GM21526 (cell line): Measurements from ENCODE around the gene CBX4.

Experiments used
- ATAC-seq: cut with Tn5 transposase; IDR thresholded peaks from one replicate; pipeline ENCODE4 v1.9.1; 2021; ENCODE audit warnings: moderate library complexity; ENCODE audit not compliant: unreplicated experiment, low FRiP score

Gene CBX4

DNA sequence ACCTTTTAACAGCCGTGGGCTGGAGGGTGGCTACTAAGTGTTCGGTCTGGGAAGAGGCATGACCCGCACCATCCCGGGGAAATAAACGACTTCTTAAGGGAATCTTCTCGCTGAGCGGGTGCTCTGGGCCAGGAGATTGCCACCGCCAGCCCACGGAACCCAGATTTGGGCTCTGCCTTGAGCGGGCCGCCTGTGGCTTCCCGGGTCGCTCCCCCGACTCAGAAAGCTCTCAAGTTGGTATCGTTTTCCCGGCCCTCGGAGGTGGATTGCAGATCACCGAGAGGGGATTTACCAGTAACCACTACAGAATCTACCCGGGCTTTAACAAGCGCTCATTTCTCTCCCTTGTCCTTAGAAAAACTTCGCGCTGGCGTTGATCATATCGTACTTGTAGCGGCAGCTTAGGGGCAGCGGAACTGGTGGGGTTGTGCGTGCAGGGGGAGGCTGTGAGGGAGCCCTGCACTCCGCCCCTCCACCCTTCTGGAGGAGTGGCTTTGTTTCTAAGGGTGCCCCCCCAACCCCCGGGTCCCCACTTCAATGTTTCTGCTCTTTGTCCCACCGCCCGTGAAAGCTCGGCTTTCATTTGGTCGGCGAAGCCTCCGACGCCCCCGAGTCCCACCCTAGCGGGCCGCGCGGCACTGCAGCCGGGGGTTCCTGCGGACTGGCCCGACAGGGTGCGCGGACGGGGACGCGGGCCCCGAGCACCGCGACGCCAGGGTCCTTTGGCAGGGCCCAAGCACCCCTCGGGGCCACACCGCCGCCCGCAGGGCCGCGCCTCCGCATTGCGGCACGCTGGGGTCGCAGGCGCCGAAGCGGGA, 3.6 kb upstream of the CBX4 start:
- ATAC-seq: no peak

DNA sequence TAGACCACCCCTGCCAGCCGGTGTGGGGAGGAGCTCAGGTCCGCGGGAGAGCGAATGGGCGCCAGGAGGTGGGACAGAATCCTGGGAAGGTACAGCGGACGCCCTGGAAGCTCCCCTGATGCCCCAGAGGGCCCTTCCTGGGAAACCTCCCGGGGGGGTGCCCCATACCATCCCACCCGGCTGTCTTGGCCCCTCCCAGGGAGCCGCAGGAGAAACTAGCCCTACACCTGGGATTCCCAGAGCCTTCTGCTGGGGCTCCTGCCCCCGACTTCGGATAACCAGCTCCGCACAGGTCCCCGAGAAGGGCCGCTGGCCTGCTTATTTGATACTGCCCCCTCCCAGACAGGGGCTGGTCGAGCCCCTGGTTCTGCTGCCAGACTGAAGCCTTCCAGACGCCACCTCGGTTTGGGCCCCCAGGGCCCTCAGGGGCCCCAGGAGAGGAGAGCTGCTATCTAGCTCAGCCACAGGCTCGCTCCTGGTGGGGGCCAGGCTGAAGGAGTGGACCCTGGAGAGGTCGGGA, 3.0 kb upstream of the CBX4 start:
- no peak for ATAC-seq

DNA sequence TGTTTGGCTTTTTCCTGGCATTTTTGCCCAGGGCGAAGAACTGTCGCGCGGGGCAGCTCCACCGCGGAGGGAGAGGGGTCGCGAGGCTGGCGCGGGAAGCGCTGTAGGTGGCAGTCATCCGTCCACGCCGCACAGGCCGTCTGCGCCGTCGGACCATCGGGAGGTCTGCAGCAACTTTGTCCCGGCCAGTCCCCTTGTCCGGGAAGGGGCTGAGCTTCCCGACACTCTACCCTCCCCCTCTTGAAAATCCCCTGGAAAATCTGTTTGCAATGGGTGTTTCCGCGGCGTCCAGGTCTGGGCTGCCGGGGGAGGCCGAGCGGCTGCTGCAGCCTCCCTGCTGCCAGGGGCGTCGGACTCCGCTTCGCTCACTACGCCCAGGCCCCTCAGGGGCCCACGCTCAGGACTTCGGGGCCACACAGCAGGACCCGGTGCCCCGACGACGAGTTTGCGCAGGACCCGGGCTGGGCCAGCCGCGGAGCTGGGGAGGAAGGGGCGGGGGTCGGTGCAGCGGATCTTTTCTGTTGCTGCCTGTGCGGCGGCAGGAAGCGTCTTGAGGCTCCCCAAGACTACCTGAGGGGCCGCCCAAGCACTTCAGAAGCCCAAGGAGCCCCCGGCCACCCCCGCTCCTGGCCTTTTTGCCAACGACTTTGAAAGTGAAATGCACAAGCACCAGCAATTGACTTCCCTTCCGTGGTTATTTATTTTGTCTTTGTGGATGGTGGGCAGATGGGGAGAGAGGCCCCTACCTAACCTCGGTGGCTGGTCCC, 2.3 kb upstream of the CBX4 start:
- no peak for ATAC-seq

DNA sequence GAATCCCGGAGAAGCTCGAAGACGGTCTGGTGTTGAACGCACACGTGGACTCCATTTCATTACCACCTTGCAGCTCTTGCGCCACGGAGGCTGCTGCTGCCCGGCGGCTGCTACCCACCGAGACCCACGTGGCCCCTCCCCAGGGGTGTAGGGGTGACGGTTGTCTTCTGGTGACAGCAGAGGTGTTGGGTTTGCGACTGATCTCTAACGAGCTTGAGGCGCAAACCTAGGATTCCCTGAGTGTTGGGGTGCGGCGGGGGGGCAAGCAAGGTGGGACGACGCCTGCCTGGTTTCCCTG, 1.7 kb upstream of the CBX4 start:
- ATAC-seq: no peak

DNA sequence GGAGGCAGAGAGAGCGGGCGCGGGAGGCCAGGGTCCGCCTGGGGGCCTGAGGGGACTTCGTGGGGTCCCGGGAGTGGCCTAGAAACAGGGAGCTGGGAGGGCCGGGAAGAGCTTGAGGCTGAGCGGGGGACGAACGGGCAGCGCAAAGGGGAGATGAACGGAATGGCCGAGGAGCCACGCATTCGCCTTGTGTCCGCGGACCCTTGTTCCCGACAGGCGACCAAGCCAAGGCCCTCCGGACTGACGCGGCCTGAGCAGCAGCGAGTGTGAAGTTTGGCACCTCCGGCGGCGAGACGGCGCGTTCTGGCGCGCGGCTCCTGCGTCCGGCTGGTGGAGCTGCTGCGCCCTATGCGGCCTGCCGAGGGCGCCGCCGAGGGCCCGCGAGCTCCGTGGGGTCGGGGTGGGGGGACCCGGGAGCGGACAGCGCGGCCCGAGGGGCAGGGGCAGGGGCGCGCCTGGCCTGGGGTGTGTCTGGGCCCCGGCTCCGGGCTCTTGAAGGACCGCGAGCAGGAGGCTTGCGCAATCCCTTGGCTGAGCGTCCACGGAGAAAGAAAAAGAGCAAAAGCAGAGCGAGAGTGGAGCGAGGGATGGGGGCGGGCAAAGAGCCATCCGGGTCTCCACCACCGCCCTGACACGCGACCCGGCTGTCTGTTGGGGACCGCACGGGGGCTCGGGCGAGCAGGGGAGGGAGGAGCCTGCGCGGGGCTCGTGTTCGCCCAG, 1.2 kb upstream of the CBX4 start:
- ATAC-seq: no peak

DNA sequence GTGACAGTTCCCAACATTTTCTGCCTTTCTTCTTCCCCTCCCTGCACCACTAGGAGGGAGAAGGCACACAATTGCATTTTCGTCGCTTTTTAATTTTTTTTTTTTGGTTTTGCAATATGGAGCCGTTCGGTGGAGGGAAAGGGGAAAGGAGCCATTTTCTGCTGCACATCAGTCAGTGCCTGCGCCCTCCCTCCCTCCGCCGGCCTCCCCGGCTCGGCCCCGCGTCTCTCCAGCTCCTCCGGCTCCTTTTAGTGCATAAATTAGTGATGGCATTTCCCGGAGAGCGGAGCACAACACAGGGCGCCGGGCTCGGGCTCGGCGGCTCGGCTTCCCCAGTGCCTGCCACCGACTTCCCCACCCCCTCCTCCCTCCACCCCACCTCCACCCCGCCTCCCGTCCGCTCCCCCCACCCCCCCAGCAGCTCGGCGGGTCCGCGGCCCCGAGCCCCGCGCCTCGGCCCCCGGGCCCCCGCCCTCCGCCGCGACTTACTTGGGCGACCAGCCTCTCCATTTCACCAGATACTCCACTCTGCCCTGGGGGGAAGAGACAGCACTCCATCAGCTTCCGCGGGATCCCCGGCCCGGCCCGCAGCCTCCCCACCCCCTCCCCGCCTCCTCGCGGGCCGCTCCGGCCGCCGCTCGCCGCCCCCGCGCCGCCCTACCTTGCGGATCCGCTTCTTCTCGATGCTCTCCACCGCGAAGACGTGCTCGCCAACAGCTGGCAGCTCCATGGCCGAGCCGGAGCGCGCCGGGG, 542 bp downstream of the CBX4 start:
- ATAC-seq: peak; percentile 14

DNA sequence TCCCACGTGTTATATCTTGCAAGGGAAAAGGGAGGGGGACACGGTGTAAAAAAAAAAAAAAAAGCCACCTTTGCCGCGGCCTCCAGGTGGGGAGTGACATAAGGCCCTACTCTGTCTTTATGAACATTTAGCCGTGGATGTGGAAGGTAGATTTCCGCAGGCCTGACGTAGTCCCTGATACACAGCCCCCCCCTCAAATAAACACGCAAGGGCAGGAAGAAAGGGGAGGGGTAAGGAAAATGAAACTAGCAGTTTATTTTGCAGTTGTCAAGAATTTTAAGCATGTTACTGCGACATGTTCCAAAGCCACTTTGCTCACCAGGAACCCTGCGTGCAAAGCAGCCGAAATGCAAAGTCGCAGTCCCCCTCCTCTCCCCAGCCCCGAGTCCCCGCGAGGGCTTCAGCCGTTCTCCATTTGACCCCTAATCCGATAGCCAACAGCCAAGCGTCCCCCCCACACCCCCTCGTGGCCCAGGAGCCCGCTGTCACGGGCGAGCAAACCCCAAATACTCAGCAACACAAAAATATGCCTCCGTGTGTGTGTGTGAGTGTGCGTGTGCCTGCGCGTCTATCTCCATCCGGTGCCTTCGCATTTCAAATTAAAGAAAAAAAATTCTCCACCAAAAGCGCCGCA, 1.2 kb downstream of the CBX4 start:
- no peak for ATAC-seq

DNA sequence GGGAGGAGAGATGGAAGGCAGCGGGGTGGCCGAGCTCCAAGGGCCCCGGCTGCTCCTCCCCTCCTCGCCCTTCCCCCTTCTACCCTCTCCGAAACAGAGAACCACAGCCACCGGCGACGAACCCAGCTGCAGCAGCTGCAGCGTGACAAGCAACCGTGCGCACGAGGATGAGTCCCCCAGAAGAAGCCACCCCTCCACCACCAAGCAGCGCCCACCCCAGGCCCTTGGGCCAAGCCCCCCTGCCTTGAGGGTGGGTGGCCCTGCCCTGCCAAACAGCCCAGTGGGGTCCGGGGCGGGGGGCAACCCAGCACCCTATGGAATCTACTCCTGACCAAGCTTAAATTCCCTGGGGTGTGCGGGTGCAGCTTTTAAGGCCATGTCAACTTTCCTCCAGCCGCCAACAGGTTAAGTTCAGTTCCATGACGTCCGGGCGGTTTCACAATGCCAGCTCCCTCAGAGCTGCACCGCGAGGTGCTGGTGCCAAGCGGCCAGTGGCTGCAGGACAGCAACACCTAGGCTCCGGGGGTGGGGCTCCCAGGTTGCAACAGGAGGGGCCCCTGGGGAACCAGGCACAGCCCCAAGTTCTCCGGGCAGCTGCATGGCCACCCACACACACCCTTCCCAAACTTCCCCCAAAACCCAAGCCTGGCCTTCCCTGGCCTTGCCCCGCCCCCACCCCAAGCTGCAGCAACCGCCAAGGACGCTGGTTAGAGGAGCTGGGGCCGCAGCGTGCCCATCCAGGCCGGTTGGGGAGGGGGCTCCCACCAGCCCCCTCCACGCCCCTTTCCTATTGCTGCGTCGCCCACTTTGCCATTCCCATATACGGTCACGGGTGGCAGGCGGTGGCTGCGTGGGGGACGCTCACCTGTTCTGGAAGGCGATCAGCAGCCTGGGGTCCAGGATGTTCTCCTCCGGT, 2.0 kb downstream of the CBX4 start:
- no peak for ATAC-seq

DNA sequence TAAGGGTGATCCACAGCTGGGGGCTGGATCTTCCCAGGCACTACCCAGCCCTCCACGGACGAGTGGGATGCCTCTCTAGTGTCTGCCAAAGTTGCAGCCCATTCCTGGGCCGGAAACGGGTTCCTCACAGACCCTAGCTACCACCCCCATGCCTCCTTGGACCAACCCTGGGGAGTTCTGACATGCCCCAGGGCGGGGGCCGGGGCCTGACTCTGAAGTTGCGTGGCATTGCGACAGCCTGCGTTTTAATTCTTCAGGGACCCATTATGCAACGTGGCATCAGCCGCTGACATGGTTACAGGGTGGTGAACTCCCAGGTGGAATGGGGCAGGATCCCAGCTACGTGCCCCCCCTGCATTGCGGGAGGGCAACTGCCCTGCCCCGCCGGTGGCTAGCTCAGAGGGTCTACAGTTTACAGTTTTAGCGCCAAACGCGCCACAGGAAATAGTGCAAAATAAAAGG, 2.7 kb downstream of the CBX4 start:
- no peak for ATAC-seq

DNA sequence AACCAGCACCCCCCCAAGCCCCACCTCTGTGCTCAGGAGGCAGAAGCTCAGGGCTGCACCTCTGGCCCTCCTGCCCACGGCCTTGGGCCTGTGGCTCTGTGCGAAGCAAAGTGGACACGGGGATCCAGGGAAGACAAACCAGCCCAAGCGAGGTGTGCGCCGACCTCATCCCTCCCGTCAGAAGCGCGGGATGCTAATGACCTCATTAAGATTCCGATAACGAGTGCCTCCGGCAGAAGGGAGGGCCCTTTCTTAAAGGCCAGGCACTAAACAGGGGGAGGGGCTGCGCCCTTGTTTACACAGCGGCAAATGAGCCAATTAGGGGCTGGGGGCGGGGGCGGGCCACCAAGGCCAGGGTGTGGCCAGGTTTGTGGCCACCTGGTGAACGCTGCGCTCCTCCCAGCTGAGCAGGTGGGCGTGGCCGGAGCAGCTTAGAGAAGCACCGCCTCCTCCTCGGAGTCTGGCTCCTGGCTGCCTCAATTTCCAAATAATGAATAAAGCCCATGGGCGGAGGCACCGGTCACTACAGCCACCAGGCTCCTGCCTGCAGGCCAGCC, 3.2 kb downstream of the CBX4 start:
- ATAC-seq: no peak

DNA sequence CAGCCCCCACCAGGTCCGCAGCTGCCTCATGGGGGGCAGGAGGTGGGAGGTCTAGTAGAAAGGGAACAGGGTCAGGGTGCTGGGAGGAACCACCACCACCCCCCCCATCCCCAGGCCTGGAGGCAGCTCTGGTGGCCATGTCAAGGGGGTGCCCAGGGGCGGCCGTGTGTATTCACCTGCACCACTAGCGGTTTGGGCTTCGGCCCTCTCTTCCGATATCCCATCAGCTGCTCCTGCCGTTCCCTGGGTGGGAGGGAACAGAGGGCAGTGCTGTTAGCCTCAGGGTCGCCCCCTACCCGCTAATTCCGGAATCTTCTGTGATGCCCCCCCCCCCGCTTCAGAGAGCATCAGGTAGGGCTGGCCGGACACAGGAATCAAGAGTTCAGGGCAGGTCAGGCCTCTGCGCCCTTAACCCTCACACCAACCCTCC, 3.8 kb downstream of the CBX4 start:
- no peak for ATAC-seq

DNA sequence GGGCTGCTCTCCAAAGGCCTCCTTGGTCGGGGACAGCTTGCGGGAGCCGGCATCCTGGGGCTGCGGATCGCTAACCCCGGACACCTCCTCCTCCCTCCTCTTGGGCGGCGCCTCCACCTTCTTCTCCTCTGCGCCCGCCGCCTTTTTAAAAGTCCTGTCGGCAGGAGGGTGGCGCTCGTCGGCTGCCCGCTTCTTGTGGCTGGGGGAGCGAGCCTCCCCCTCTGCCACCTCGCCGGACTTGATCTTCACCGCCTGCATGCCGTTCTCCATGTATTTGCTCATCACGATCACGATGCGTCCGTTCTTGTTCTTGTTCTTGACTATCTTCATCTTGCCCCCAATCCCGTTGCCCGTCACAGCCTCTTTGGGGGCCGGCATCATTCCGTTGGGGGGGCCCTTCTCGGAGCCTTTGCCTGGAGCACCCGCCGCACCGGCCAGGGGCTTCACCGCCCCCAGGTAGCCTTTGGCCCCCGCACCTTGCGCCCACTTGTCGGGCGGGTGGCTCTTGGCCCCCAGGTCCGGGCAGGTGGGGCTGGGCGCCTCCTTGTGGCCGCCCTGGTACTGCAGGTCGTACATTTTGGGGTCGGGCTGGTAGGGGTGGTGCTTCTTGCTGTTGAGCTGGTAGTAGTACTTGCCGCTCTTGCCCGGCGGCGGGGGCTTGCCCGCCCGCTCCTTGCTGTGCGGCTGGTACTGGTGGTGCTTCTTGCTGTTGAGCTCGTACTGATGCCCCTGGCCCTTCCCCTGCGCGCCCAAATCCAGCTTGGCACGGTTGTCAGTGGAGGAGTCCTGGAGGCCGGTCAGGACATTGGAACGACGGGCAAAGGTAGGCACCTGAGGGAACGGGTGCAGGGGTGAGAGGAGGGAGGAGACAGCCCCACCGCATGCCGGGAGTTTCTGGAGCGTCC, 4.4 kb downstream of the CBX4 start:
- ATAC-seq: no peak

DNA sequence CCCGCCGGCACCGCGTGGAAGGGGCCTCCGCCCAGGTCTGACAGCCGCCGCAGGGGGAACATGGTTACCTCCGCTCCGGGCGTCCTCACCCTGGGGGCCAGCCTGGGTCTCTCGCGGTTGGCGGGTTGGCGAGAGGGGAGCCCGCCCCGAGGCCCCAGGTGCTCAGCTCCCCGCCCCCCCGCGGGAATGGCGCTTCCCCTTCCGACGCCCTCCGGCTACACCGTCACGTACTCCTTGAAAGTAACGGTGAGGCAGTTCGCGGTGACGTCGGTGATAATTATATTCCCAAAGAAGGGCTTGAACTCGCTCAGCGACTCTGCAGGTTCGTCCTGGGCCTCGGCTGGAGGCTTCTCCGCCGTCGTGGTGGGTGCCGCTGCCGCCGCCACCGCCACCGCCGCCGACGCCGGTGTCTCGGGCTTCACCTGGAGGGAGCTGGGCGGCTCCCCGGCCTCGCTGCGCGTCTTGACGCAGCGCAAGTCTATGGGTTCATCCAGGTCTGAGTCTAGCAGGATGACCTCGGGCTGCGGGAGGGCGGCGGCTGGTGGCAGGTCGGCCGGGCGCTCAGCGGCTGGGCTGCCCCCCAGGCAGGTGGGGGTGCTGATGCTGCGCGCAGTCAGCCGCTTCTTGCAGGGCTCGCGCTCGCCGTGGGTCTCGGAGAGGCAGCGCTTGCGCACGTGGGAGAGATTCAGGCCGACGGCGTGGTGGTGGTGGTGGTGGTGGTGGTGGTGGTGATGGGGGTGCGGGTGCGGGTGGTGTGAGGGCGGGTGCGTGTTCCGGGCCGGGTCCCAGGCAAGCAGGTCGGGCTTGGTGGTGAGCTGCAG, 5.3 kb downstream of the CBX4 start:
- no peak for ATAC-seq

DNA sequence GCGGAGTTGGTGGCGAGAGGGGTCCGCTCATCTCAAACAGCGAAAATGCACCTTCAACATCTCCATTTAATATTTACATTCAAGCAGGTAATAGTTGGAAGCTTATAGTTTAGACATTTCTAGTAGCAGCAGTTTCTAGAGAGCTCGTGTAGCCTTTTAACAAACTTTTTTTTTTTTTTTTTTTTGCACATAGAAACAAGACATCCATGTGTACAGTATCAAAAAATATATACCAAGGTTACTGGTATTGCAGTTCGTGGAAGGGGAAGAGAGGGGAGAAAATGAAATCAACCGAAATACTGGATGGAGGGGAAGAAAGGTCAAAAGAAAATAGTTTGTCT, 6.2 kb downstream of the CBX4 start:
- ATAC-seq: no peak

DNA sequence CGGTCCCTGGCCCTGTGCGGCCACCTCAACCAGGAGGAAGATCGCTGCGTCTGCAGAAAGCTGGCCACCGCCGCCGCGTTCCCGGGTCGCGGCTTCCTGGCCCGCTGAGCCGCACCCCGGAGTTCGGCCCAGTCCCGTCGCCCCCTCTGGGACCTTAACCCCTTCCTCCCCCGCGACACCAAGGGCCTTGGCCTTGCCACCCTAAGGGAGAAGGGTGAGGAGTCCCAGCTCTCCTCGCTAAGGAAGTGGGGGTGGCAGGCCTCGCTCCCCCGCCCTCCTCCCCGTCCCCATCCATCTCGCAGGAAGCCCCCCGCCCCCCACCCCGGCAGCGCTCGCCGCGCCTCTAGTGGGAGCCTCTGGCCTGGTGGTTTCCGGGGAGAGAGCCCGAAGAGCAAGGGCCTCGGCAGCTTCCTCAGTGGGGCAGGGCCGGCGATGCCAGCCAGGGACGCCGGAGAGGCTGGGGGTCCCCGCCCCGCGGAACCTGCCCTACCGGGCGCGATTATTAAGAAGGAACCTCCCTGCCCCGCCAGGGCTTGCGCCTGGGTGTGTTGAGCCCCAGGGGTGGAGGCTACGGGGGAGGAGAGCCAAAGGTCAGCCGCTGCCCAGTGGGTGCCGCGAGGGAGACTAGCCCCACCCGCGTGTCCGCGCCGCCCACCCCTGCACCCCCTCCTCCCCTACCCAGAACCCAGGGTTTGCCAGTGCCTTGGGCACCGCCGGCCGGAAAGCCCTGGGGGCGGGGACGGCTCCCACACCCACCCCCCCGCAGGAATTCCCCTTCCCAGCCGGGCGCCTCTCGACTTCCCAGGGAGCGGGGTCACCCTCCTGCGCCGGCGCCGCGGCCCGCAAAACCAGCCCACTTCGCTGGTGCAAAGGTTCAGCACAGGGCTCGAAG, 6.8 kb downstream of the CBX4 start:
- ATAC-seq: no peak
